ENCODE results near the gene FGFBP2.

The FGFBP2 gene

DNA sequence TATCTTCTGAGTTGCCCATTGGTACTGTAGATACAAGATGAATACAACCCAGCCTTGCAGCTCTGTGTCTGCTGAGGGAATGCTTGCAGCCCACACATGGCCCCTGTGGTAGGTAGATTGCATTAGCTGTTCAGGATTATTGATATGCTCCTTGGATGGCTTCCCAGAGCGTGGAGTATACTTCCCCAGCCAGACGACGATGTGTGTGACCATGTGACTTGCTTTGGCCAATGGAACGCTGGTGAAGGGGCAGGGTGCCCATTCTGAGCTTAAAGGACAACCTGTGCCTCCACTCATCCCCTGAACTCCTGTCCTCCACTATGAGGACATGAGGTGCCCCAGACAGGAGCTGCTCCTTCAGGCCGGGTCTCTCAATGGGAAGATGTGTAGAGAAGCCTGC, 23.9 kb upstream of the FGFBP2 start:
- Histone ChIP-seq H3K27ac (replicated peaks) (no peak overlapping the region), H3K4me3 (replicated peaks; ENCODE audit: insufficient read depth, low read length) (no peak overlapping the region), H3K27me3 (ENCODE audit: insufficient read depth, poor library complexity, severe bottlenecking) (no peaks in the 10 kb centered on the region)
- no peak for DNase-seq (ENCODE audit: low read depth in 1 of 2, low spot score in 1 of 2)
- TF ChIP-seq GABPA (IDR thresholded peaks at IDR 0.05; ENCODE audit: low read depth) (no peak), SPI1 (IDR thresholded peaks at IDR 0.05; ENCODE audit: borderline replicate concordance, low read depth) (no peak), REST (IDR thresholded peaks at IDR 0.05; ENCODE audit: insufficient replicate concordance, low read depth) (no peak), POLR2AphosphoS5 (IDR thresholded peaks at IDR 0.05; ENCODE audit: low read depth) (no peak)
- TF ChIP-seq, protein P1, sequence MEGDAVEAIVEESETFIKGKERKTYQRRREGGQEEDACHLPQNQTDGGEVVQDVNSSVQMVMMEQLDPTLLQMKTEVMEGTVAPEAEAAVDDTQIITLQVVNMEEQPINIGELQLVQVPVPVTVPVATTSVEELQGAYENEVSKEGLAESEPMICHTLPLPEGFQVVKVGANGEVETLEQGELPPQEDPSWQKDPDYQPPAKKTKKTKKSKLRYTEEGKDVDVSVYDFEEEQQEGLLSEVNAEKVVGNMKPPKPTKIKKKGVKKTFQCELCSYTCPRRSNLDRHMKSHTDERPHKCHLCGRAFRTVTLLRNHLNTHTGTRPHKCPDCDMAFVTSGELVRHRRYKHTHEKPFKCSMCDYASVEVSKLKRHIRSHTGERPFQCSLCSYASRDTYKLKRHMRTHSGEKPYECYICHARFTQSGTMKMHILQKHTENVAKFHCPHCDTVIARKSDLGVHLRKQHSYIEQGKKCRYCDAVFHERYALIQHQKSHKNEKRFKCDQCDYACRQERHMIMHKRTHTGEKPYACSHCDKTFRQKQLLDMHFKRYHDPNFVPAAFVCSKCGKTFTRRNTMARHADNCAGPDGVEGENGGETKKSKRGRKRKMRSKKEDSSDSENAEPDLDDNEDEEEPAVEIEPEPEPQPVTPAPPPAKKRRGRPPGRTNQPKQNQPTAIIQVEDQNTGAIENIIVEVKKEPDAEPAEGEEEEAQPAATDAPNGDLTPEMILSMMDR (IDR thresholded peaks at IDR 0.05; ENCODE audit: insufficient read depth, low read length): no peak

GRCh38 chr4:15983610-15984009, 20.6 kb upstream of the FGFBP2 start:
- DNase-seq (ENCODE audit: low read depth in 1 of 2, low spot score in 1 of 2): no peak
- Histone ChIP-seq H3K27me3 (ENCODE audit: insufficient read depth, poor library complexity, severe bottlenecking) (no peaks in the 10 kb centered on the region), H3K27ac (replicated peaks) (no peak overlapping the region), H3K4me3 (replicated peaks; ENCODE audit: insufficient read depth, low read length) (no peak overlapping the region)
- TF ChIP-seq, protein P1 (IDR thresholded peaks at IDR 0.05; ENCODE audit: insufficient read depth, low read length): no peak
- TF ChIP-seq SPI1 (IDR thresholded peaks at IDR 0.05; ENCODE audit: borderline replicate concordance, low read depth) (no peak), REST (IDR thresholded peaks at IDR 0.05; ENCODE audit: insufficient replicate concordance, low read depth) (no peak), POLR2AphosphoS5 (IDR thresholded peaks at IDR 0.05; ENCODE audit: low read depth) (no peak)

DNA sequence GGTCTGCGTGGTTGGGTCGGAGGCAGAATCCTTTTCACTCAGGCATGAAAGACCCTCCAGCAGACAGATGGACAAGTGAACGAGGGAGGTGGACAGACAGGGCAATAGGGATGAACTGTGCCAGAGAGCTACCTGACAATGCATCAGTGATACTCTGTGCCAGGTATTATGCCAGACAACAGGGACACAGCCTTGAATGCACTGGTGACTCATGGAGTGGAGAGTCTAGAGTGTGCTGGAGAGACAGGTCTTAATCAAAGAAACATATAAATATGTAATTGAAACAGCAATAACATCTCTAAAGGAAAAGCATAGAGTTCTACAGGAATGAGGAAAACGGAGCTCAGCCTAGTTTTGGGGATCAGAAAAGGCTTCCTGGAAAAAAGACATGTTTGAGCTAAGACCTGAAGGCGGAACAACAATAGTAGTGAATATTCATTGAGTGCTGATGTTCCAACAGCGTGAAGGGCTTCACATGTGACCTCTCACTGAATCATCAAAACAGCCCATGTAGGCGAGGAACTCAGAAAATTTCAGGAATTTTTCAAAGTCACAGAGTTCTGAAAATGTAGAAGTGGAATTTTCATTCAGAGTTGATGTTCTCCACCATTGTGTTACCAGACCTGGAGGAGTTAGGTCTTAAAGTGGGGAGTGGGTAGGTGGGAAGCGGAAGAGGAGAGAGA, 20.0 kb upstream of the FGFBP2 start:
- H3K4me3 ChIP-seq (replicated peaks; ENCODE audit: insufficient read depth, low read length): no peak overlapping the region
- TF ChIP-seq GABPA (IDR thresholded peaks at IDR 0.05; ENCODE audit: low read depth) (no peak), SPI1 (IDR thresholded peaks at IDR 0.05; ENCODE audit: borderline replicate concordance, low read depth) (no peak), REST (IDR thresholded peaks at IDR 0.05; ENCODE audit: insufficient replicate concordance, low read depth) (no peak), POLR2AphosphoS5 (IDR thresholded peaks at IDR 0.05; ENCODE audit: low read depth) (no peak)
- TF ChIP-seq, protein P1 (IDR thresholded peaks at IDR 0.05; ENCODE audit: insufficient read depth, low read length): no peak
- no peaks in the 10 kb centered on the region for H3K27me3 ChIP-seq (ENCODE audit: insufficient read depth, poor library complexity, severe bottlenecking)
- no peak overlapping the region for H3K27ac ChIP-seq (replicated peaks)
- DNase-seq (ENCODE audit: low read depth in 1 of 2, low spot score in 1 of 2): no peak

Measured in HL-60 (cell line).